Sigmoid colon (tissue), 3 donors: ENCODE data around the gene GABBR2.

Experiments
- CTCF ChIP-seq, 4 experiments: fragments of 450-650 bp in 3 of 4; fragments of 200-600 bp in 1 of 4; IDR thresholded peaks; one replicate each; pipeline ENCODE4 v1.5.1; 2016 to 2019; ENCODE audit warnings: antibody characterized with exemption in 4 of 4, mild to moderate bottlenecking in 3 of 4, moderate library complexity in 2 of 4
- POLR2A ChIP-seq, 2 donors: fragments of 450-650 bp; IDR thresholded peaks; one replicate each; pipeline ENCODE4 v1.6.1; 2016; ENCODE audit warnings: antibody characterized with exemption in 2 of 2, mild to moderate bottlenecking in 2 of 2, moderate library complexity in 2 of 2

GRCh38 chr9:98449871-98450270 lies 258.9 kb downstream of the GABBR2 start:
- TF ChIP-seq POLR2A (IDR thresholded peaks at IDR 0.05): no peak
- no peak for TF ChIP-seq CTCF (IDR thresholded peaks at IDR 0.05)
